Stimulated activated CD8-positive, alpha-beta memory T cell treated with anti-CD3 and anti-CD28 coated beads, Interleukin-12 subunit alpha, Interleukin-12 subunit beta, amount 100 ng/mL, for 24 hours (primary cell): Measurements from ENCODE around the gene NOTCH1.

Experiments
- DNase-seq: peaks from one replicate; pipeline ENCODE4 v3.0.0-alpha.2; 2020; ENCODE audit errors: extremely low read depth

The NOTCH1 gene

DNA sequence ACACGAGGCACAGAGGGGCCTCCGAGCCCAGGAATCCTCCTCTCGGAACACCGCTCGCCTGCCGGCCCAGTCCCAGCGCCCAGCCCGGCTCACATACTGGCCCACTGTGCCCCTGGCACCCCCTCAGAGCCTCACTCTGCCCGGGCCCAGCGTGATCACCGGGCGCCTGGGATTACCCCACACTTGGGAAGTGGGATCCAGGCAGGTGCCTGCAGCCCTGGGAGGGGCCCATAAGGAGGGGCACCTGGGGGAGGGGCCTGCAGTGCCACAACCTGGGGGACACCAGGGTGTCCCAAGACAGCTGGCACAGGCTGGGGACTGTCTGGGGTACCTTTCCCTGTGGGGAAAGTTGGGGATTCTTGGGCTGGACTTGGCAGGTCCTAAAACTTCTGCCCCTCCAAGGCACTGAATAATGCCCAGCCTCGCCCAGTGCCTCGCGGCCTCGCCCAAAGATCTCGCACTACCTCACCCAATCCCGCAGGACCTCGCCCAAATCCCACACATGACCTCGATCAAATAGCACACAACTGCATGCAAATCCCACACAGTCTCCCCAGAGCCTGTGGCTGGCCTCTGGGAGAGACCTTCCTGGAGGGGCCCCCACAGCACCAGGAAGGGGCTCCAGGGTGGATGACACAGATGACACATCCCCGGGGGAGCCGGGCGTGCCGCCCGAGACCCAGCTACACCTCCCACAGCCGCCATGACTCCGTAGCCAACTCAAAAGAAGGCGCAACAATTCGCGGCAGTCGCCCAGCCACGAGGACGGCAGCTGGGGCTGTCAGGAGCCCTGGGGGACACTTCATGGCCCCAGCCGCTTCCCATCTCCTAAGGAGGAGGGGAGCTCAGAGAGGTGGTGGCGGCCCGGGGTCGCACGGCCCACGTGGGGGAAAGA lies 13.7 kb downstream of the NOTCH1 start:
- DNase-seq, result no peak

DNA sequence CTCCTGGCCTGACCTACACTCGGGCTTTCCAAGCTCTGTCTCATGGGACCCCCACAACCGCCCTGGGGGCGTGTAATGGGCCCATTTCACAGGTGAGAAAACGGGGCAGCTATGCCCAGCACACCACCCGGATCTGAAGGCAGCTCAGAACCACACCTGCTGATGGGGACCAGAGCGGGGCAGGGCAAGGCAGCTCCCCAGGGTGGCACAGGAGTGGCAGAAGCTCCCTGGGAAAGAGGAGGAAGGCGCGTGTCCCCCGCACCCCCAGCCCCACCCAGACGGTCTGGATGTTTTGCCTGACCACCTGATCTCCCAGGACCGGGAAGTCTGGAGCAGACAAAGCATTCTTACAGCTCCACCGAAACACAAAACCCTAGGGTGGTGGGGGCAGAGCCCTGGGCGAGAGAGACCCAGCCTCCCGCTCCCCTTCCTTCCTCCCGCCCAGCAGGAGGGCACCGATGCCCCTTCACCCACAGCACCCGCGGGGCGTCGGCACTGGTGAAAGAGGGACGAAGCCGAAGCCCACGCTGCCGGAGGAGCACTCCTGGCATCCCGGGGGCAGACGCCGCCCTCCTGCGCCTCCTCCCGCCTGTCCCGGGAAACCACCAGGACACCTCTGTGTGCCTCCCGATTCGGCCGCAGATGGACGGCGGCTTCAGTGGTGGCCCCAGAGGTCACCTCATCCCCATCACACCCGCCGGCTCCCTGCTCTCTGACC lies 14.5 kb downstream of the NOTCH1 start:
- no peak for DNase-seq

DNA sequence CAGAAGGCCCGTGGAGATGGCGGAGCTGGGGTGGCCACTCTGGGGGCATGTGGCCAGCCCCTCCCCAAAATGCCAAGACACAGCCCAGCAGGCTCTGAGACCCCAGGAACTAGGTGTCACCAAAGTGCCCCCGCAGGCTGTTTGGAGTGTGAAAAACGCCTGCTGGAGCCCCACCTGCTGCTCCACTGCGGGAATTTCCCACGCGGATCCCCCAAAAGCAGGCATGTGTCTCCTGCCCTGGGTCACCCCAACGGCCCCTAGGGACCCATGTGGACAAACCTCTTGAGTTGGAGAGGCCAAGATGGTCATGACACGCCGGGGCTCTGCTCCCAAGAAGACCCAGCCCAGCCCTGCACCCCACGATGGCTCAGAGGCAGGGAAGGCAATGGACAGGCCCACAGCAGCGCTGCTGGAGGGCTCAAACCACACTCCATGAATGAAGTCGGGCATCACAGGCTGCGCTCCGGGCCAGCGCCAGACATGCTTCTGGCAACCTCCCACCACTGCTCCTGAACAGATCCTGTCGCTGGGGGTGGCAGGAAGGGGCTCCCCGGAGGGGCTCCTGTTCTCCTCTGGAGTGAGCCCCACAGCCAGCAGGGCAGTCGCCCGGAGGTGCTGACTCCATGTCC lies 15.3 kb downstream of the NOTCH1 start:
- no peak for DNase-seq

DNA sequence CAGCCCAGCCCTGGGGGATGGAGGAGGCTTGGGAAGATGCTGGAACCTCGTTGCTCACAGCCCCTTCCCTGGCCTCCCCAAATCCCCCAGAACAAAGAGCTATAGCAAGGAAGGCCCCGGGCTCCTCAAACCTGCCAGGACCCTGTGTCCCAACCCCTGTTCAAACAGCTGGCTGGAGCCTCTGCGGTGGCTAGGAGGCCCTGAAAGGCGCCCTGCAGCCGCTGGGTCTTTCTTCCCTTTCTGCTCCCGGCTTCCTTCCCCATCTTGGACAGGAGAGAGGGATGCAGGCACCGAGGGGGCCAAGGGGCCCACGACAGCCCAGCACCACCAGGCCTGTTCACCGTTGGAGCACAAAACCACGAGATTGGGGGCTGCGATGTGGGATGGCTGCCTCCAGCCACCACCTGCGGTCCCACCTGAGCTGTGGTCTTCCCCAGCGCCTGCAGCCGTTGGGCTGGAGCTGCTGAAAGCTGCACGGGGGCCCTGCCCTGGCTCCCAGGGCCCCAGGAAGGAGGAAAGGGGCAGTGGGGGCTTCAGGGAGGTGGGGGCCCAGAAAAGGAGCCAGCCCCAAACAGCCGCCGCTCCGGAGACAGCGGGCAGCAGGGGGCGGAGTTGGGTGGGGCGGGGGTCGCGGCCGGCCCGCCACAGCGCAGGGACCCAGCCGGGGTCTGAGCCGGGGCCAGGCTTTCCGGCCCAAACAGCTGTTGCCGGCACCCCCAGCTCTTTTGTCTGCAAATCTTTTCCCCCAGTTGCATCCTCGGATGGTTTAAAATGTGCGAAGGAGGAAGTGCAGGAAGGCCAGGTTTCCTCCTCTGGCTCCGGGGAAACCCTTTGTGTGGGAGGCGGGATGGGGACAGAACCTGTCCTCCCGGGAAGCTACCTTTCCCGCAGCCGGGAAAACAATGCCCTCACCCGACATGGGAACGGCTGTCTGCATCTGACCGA lies 16.1 kb downstream of the NOTCH1 start:
- DNase-seq, result no peak

DNA sequence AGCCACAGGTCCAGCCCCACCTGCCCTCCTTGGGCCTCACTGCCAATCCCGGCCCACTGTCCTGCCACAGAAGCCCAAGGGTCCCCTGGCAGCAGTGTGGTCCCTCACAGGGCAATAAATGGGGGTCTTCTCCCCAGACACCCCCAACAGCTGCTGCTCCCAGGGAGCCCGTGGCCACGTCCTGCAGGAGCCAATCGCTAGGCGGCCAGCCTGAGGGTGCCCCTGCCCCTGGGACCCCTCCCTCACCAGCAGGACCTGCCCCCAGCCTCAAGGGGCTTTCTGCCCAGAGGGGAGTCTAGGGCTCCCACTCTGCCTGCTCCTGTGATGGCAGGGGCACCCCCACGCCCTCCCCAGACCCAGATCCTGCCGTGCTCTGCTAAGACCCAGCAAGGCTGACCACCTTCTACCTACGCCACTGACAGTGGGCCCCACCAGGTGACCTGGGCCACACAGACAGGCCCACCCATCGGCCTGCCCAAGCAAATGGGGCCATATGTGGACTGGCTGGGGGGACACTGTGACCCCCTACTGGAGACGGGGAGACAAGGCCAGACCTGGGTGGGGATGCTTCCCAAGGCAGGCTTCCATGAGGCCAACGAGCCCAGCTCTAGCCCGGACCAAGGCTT lies 17.0 kb downstream of the NOTCH1 start:
- DNase-seq, result no peak

DNA sequence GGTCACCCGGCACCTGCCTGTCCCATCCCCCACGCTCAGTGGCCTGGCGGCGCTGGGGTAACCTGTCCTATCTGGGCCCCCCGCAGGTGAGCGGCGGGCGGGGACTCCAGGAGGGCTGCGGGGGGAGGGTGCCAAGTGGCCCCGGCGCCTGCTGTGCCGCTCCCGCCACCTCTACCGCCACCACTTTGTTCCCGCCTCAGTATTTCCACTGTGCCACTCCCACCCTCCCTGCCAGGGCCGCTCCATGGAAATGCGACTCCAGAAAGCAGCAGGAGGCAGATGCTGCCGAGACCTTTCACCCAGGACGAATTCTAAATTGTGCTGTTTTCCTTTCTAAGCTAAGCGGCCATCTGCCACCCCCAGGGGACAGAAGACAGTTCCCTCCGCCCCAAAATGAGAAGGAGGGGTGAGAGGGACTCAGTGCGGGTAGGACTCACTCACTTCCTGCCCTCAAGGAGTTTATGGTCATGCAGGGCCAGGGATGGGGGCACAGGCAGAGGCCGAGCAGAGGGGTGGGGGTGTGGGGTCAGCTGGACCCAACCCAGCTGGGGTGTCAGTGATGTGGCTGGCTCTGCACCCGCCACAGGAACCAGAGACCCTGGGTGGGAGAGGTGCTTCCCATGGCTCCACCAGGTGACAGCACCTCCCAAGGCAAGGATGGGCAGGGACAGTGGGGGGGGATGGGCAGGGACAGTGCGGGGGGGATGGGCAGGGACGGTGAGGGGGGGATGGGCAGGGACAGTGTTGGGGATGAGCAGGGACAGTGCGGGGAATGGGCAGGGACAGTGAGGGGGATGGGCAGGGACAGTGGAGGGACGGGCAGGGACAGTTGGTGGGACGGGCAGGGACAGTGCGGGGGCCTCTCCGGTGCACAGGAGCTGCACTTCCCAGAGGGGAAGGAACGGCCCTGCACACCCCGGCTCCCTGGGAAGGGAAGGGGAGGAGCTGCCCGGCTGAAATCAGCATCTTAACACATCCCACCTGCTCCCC lies 17.8 kb downstream of the NOTCH1 start:
- DNase-seq, result no peak

DNA sequence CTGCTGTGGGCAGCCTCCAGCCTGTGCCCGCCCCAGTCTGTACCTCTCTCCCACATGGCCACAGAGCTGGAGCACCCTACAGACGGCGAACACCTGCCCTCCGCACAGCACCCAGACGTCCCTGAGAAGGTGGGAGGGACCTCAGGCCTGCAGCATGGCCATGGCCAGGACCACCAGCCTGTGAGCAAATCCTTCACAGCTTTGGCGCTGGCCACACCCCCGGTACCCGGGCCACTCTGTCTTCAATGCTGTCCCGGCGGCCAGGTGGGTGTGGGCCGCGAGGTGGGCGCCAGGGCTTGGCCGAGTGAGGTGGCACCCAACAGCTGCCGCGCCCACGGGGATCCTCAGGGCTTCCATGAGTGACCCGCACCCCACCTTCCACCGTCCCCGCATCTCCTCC lies 18.7 kb downstream of the NOTCH1 start:
- DNase-seq, result no peak

DNA sequence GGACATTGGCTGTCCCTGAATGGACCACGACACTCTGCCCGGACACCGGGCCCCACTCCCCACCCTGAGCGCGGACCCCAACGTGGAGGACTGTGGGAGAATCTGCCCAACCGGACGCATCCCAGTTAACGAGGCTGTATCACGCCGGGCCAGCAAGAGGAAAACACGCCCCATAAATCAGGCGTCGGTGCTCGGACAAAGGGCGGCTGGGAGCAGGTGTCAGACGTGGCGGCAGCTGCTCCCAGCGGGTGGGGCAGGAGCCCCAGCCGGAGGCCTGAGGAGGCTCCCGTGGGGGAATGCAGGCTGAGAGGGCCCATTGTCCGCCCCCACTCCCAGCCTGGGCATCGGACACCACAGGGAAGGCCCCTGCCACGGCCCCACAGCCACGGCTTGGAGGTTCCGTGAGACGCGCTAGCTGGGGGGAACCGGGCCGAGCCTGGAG lies 19.2 kb downstream of the NOTCH1 start:
- DNase-seq, result no peak

DNA sequence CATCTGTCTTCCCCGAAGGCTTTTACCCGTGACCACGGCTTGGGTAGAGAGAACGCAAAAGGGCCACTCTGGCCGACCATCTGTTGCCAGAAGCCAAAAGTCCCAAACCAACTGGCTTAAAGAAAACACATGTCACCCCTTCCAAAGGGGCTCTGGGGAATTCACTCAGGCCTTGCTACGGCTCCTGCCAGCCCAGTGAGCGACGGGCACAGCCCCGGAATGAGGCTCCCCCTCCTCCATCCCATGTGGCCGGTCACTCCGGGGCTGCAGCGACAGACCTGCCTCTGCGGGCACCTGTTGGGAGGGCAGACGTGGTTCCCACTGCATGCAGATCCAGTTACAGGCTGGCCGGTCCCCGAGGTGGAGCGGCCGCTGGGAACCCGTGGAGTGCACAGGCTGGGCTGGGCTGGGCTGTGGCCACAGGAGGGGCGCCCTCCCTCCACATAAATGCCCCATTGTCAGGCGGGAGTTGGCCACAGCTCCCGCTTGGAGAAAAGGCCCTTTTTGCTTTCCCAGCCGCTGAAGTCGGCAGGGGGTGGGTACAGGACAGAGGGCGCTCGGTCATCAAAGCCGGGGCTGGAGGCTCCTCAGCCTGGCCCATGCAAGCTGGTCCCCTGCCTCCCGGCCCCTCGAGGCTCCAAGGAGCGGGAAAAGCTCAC lies 19.9 kb downstream of the NOTCH1 start:
- no peak for DNase-seq

DNA sequence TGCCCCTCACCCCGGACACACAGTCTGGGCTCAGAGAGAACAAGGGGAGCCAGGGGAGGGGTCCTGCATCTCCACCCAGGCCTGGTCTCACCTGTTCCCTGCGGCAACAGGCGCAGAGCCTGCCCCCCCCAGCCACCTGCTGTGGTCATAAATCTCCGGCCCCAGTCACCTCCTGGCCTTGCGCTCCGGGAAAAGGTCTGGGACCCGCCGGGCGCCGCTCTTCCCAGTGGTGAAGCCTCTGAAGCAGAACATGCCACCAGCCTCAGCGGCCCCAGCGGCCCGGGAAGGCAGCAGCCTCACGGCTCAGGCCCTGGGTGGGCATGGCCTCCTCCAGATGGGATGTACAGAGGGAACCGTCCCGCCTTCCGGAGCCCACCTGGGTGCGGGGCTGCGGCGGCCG lies 20.6 kb downstream of the NOTCH1 start:
- no peak for DNase-seq

DNA sequence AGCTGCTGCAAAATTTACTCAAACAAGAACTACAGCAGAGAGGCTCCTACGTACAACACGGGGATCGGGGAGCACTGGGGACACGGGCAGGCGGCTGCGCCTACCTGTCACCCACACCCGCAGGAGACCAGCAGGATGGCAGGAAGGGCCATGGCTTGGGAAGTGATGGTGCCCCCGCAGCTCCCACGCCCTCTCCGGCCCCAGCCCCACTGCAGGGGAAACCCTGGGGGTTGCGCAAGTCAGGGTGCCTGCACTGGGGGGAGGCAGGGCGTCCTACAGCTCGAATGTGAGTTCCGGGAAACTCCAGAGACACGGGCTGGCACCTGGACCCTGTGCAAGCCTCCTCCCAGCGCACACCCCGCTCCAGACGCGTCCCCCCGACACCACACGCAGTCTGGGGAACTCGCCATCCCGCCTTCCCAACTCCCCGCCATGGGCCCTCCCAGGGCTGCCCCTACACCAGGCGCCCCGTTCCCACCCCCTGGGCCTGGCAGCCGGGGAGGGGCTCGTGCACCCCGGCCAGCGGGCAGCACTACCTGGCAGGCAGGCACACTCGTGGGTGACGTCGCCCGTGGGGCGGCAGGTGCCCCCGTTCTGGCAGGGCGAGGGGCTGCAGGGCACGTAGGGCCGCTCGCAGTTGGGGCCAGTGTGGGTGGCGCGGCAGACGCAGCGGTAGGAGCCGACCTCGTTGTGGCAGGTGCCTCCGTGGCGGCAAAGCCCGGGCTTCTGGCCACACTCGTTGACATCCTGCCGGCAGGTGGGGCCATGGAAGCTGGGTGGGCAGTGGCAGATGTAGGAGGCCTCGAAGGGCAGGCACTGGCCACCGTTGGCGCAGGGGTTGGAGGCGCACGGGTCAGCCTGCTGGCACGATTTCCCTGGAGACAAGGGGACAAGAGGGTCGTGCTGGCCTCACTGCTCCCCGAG lies 23.3 kb downstream of the NOTCH1 start:
- DNase-seq, result no peak

DNA sequence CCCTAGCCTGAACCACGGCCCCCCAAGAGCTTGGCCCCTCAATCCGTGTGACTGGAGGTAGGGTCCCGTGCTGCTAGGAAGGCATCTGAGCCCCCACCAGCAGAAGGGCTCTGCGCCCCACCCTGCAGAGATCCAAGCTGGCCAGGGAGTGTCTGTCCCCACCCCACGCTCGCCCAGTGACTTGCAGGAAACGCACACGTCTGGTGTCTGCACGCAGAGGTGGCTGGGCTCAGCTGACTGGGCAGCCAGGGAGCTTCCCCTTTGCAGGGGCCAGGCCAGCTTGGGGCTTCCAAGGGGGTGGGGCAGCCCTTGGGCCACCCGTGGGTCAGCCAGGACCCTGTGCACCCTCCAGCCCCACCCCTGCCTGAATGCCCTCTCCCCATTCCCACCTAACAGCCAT lies 24.3 kb downstream of the NOTCH1 start:
- DNase-seq, result no peak

DNA sequence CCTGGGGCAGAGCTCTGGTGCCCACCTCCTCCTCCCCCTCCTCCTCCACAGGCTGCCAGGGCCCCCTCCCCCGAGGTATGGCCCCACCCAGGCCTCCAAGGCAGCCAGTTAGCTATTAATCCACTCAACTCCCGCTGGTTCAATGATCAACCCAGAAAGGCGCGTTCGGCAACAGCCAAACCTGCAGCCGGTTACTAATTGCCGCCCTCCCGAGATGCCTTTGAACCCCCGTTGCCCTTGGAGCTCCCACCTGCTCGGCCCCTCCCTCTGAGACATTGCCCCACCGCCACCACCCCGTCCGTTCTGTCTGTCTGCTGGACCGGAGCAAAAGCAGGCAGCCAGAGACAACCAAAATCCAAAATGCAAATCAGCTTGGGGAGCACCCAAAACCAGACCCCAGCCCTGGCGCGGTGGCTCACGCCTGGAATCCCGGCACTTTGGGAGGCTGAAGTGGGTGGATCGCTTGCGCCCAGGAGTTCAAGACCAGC lies 25.8 kb downstream of the NOTCH1 start:
- no peak for DNase-seq

DNA sequence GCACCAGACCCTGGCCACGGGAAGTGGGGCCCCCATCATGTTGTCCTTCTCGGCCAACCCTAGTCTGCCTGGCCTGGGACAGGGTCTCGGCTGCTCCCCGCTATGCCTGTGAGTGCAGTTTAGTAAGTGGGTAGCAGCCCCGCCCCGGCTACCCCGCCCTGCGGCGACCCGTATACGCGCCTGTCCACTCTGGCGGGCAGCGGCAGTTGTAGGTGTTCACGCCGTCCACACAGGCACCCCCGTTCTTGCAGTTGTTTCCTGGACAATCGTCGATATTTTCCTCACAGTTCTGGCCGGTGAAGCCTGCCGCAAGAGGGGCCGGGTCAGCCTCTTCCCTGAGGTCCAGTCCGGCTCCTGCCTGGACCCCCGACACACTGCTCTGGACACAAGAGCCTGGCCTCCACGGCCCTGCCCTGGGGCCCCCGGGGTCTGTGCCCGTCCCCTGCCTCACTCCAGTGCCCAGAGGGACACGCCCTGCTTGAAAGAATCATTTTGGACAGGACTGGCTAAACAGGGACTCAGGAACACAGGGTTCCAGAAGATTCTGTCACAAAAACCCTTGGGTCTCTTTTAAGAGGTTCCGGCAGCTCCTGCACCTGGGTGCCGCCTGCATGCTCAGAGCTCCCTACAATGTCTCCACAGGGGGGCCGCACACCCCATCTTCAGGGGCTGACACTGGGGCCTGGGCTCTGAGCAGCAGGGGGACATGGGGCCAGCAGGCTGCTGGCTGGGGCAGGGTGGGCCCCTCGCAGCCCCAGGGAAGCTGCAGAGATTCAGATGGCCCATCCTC lies 26.4 kb downstream of the NOTCH1 start:
- no peak for DNase-seq

DNA sequence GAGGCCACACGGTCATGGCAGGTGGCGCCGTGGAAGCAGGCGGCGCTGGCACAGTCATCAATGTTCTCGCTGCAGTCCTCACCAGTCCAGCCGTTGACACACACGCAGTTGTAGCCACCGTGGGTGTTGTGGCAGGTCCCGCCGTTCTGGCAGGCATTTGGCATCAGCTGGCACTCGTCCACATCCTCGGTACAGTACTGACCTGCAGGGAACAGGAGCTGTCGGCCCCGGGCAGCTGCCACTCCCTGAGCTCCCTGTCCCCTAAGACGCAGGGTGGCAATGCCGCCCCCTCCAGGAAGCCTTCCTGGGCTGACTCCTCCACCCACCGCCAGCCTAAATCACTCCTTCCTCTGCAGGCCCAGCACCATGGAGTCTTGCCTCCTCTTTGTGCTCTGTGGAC lies 27.2 kb downstream of the NOTCH1 start:
- no peak for DNase-seq

DNA sequence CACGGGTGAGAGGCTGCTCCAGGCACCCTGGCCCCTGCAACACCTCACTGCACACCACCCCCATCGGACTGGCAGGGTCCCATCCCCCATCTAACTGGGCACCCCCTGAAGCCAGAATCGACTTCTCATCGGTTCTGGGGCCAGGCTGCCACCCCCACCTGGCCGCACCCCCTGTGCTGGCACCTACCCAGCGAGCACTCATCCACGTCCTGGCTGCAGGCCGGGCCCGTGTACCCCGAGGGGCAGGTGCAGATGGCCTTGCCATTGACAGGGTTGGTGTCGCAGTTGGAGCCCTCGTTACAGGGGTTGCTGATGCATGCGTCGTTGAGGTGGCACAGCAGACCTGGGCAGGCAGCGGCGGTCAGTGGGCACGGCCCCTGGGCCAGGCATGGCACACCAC lies 27.9 kb downstream of the NOTCH1 start:
- no peak for DNase-seq
